GM18867 (cell line): ENCODE data around the gene ADK.

Experiments
- ATAC-seq: cut with Tn5 transposase; IDR thresholded peaks from one replicate; pipeline ENCODE4 v1.9.1; 2021; ENCODE audit warnings: mild to moderate bottlenecking, moderate library complexity; ENCODE audit not compliant: unreplicated experiment

The ADK gene

DNA sequence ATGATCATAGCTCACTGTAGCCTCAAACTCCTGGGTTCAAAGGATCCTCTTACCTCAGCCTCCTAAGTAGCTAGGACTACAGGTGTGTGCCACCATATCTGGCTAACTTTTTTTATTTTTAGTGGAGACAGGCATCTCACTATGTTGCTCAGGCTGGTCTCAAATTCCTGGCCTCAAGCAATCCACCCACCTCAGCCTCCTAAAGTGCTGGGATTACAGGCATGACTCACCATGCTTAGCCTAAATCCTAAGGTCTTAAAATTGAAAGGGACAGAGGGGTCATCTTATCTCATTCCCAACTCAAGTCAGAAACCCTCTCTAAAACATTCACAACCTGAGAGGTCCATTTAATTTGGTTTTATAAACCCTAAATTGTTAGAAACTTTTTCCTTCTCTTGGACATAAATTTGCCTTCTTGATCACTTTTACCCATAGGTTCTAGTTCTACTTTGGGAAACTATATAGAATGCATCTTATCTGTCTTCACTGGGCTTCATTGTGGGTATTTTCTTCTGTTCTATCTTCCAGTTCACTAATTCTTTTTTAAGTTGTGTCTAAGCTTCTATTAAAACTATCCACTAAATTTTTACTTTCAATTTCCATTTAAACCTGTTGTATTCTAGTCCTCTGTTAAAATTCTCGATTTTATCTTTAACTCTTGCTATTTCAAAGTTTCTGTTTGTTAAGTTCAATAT is 492.0 kb downstream of the ADK start:
- ATAC-seq = no peak

DNA sequence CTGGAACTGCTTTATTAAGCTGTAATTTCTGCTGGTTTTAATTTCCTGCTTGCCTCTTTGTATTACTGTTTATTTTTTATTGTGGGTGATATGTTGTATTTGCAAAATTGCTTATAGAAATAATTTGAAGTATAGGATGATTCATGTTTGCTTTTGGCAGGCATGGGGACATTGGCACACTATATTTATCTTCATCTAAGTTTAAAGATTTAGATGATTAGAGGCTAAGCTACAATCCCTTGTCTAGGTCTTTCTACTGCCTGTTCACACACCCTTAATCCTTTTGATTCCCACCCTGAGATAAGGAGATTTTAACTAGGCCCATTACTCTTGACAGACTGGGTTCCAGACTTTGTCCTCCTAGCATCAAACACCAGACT is 492.6 kb downstream of the ADK start:
- ATAC-seq = no peak

DNA sequence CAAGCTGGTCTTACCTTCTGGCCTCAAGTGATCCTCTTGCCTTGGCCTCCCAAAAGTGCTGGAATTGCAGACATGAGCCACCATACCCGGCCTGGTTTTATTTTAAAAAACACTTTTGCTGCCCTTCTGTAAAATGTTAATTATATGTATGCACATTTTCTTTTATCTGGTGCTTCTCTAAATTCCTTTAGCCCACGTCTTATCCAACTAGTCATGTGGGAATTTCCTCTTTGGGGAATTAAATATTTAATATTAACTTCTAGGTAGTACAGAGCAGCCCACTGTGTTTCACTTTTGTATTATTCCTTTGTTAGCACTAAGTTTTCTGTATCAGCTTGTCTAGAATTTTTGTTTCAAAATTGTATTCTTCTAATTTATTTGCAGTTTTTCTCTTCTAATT is 493.7 kb downstream of the ADK start:
- ATAC-seq = no peak

DNA sequence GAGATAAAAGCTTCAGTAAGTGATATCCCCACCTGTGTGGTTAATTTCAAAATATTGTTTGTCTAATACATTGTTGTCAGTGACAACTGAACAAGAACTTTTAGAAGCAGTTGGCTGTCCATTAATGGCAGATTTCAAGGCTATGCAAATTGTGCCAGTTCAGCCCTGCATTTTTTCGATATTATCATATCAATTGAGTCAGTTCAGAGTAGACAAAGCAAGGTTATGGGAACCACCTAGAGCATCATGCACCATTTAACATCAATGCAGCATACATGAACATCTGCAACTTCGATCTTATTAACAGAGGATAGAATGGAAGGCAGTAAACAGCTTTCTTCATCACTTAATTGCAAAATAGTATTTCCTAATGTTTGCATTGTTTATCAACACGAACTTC is 494.7 kb downstream of the ADK start:
- ATAC-seq = no peak

DNA sequence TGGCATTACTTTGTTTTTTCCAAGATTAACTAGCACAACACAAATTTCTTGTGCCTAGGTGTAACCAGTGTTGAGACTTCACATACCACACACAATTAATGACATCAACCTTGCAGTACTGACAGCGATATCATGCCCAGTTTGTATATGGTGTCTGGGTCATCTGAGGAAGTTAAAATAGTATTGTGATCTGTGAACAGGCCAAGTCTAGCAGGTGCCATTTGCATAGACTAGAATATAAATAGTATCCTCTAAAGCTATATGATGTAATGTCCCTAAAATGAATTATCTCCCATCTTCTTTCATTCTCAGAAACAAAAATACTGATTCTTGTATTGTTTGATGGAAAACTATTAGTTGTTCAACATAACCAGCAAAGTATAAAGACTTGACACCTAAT is 499.6 kb downstream of the ADK start:
- ATAC-seq = peak; percentile 46

DNA sequence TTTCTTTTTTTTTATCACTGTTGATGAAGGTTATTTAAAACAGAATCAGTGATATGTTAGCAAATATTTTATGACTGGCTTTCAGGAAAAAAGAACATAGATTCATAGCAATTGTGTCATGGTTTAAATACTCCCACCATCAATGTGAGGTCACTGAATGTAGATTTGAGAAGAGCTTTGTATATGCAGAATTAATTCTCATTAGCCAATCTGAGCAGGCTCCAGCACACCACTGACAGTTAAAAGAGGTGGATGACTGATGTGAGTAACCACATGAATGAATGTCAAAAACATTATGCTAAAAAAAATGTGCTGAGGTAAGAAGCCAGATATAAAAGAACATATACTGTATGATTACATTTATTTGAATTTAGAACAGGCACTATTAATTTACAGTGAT is 500.5 kb downstream of the ADK start:
- no peak for ATAC-seq

DNA sequence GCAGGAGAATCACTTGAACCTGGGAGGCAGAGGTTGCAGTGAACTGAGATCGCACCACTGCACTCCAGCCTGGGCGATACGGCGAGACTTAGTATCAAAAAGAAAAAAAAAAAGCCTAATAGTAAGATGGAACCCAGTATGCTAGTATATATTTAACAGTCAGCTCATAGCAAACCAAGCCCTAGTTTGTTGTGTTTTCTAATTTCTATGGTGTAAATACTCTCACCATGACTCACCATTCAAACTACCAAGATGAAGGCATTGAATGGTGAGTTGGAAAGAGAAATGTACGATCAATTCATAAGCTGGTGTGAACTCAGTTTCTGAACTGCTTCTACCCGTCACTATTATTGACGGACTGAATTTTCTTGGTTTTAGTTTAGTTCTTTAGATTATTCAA is 501.6 kb downstream of the ADK start:
- no peak for ATAC-seq

DNA sequence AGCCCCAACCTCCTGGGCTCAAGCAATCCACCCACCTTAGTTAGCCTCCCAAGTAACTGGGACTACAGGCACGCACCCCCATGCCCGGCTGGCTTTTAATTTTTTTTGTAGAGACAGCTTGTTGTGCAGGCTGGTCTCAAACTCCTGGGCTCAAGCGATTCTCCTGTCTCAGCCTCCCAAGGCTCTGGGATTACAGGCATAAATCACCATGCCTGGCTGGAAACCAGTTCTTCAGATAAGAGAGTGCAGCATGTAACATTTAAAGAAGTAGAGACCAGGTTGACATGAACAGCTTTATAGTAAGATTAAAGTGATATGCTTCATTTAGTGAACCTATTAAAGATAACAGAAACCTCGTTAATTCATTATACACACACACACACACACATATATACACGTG is 507.5 kb downstream of the ADK start:
- ATAC-seq = no peak

DNA sequence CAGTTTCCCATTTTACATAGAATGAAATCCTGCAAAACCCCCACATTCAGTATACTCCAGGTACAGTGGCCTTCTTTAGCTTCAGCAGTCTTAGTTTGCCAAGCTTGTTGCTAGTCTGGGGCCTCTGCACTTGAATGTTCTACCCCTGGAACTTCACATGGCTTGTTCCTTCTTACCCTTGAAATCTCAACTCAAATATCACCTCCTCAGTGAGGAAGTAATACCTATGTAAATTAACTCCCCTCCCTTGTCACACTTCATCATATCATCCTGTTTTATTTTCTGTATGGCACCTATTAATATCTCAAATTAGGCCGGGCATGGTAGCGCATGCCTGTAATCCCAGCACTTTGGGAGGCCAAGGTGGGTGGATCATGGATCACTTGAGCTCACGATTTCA is 511.6 kb downstream of the ADK start:
- no peak for ATAC-seq

DNA sequence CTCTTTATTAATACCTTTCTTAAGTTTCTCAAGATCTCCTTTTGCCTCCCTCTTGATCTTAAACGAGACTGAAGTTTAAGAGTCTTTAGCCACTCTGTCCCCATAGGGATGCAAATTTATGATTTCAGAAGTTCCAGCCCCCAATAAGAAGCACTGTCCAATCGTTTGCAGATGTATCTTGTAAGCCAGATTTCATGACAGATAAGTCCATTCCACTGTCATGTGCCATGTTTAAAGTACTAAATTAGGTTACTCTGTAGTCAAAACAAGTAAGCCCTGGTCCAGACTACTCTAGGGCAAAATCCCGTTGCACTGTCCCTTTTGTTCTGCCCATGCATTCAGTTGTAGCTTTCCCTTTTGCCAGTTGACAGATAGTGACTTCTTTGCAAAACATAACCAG is 518.2 kb downstream of the ADK start:
- ATAC-seq = no peak

DNA sequence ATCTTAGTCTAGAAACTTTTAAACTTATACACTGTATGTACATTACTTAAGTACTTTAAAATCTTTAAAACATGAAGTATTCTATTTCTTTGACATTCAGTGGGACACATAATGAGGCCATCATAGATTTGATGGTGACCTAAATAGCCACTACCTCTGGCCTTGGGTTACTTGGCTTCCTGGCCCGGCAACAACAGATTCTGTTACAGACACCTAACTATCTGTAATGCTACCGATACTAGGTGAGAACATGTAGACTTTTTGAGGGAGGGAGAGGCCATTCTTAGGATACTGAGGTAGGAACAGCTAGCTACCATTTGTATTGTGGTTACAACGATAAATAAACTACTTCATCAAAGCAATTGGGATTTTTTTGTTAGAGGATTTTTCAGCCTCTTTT is 520.7 kb downstream of the ADK start:
- ATAC-seq = no peak

DNA sequence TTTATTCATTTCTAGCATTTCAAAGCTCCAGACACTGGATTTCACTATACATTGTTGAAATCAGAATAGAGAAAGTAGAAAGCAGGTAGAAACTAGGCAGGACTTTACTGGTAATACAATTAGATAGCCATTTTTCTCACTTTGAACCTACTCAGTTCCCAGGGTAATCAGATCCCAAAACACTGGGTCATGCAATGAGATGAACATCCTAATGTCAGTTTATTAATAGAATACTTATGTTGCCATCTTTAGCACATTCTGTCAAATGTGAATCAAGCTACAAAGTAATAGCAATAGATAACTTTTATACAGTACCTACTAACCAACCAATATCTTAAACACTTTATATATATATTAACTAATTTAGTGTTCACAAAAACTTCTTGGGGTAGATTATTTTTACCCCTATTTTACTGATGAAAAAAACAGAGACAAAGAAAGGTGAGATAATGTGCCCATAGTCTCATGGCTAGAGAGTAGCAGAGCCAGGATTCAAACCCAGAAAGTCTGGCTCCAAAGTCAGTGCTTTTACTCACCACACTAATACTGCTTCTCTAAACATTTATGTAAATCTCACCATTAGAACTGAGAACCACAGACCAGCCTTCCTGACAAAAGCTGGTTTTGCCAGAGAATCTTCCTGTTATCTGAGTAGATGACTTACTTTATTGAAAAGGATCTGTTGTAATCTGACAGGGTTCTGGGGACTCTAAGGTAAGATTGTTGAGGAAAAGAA is 521.6 kb downstream of the ADK start:
- ATAC-seq = no peak

DNA sequence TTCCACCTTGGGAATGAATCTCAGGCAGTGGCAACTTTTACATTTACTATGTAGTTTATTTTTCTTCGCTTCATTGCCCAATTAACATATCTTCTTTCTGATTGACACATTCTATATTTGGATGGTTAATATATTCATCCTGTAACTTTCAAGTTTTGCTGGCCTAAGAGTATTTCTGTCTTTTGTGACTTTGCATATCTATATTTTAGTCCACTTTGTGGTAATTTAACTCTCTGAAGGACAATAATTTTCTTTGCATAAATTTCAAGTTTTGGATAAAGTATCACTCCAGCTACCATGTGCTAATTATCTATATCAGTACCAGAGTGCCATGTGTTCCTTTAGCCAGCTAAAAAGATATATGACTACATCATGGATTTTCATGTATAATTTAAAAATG is 523.9 kb downstream of the ADK start:
- ATAC-seq = no peak

DNA sequence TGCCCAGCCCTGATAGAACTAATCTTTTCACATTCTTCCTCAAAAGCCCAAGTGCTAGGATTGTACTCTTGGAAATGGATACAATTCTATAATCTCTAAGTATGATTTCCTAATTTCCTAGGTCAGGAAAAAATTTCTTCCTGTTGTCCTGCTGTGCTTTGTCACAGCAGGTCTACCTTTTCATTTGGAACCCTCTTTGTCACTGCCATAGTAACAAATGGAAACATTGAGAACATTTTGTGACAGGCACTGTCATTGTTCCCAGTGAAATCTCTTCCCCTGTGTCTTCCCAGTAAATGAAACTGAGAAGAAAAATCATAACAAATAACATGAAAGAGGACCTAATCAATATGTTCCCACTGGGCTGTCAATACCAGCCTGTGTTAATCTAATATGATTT is 524.5 kb downstream of the ADK start:
- ATAC-seq = no peak

DNA sequence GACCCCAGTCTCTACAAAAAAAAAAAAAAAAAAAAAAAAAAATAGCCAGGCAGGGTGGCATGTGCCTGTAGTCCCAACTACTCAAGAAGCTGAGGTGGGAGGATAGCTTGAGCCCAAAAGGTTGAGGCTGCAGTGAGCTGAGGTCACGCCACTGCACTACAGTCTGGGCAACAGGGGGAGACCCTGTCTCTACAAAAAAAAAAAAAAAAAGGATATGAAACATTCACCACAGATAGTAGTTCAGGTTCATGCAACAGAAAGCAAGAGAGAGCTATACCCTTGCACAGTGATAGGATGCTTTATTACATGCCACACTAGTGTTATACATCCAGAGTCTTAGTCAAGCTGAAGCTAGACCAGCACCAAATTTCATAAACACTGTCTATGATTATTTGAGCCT is 526.9 kb downstream of the ADK start:
- ATAC-seq = peak; percentile 86

DNA sequence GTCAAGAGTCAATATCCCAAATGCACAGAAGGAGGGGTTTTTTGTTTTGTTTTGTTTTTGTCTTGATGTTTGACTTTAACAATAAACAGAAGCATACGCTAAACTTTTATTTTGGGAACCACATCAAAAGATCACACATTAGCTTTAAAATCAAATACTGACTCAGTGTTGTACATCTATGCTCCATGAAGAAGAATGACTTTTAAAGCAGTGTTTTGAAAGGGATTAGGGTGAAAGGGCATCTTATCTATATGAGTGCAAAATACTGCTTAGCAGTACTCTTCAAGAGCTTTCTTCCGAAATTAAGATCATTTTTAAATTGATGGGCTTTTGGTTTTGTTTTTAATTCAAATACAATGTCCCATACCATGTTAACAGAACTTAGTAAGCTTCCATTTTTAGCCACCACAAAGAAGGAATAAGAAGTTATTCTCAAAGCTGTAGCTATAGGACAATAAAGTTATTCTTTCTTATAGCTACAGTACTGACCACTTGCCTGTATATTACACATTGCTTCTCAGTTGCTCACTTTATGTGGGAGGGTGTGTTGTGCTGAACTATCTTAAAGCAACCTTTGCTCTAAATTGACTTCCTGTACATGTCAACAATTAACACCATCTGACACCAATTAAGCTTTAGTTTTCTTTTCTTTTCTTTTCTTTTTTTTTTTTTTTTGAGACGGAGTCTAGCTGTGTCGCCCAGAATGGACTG is 531.1 kb downstream of the ADK start:
- ATAC-seq = no peak

DNA sequence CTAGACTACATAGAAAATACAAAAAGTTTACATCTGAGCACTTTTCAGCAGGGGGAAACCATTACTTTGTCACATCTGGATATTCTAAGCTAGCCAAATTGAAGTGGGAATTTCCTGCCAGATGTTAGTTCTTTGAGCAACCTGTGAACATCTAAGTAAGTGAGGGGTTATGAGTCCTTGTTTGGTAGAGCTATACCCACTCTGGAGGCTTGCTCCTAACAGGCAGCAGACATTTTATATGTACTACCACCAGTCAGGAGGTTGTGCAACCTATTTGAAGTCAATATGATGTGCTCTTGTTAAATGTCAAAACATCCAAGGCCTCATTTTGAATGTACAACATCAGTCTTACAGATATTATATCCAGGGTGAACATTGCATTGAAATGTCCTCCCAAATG is 532.0 kb downstream of the ADK start:
- ATAC-seq = no peak

DNA sequence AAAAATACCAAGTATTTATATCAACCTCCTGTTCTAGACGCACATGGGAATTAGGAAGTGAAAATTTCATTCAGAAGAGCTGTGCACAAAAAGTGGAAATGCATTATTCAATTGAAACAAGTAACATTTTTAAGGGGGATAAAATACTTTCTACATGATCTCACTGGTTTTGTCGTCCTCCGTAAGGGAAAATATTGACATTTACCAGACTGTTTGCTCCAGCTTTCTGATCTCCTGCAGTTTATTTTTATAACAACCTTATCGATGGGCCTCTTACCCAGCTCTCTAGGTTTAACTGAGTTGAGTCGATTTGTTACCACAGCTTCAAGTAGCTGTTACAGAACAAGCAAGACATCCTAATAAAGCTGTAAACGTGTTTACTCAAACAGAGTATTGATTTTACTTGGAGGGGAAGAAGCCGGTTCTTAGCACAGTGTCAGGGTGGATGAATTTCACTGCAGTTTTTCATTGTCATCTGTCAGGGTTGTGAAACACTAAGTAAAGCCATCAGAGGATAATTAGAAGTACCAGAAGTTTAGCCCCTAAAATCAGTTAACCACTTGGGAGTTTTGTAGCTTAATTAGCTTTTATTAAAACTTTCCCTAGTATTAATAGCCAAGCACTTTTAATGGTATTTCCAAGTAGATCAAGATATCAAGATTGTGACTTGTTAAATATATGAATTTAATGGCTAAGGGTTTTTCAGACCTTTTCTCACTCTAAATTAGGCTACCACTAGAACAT is 532.8 kb downstream of the ADK start:
- no peak for ATAC-seq

DNA sequence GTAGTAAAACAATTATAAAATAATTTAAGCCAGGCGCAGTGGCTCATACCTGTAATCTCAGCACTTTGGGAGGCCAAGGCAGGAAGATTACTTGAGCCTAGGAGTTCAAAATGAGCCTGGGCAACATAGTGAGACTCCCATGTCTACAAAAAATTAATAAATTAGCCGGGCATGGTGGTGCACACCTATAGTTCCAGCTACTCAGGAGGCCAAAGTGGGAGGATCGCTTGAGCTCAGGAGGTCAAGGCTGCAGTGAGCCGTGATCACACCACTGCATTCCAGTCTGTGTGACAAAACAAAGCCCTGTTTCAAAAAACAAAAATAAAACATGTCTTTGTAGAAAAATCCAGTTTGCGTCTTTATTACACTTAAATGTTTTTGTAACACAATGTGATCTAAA is 533.4 kb downstream of the ADK start:
- no peak for ATAC-seq

DNA sequence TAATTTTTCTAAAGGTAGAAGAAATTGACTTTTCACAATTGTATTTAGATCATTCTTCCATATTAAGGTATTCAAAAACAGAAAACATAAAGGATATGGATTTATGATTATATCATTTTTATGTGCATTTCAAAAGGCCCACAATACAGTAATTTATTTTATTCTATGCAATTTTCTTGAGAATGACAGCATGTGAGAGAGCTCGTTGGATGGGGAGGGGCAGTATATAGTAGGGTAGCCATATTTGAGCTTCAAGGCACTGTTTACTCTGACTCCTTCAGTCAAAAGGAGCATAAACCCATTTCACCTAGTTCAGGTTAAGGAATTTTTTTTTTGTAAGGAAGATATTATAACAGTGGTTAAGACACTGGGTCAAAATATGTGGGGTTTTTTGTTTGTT is 534.5 kb downstream of the ADK start:
- ATAC-seq = no peak

DNA sequence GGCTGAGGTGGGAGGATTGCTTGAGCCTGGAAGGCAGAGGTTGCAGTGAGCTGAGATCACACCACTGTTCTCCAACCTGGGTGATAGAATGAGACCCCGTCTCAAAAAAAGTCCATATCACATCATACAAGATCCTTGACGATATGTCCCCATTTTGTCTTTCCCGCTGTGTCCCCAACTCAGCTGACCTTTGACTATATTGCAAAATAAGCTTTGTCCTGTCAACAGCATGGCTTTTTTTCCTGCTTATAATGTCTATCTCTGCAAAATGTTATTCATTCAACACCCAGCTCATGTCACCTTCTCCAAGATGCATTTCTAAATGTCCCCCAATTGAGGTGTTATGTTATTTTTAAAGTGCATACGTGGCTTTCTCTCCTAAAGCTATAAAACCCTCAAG is 539.4 kb downstream of the ADK start:
- no peak for ATAC-seq

DNA sequence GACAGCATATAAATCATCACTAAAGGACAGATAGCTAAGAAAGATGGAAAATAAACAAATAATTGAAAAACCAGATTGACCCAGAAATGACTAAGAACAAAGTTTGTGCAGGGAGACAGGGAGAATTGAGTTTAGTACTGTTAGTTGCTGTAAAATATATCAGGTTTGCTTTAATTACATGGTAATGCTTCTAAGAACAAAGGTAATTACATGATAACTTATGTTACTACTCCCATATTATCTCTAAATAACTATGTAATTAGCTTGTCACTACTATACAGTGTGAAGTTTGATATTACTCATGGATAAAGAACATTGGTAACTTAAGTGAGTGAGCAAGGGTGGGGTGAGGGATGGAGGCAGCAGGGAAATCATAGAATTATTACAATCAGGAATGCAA is 540.1 kb downstream of the ADK start:
- no peak for ATAC-seq
